SH-SY5Y (cell line): ENCODE measurements around the gene CACNA1H.

Source experiments
- GATA2 ChIP-seq: IDR thresholded peaks from 2 replicates; pipeline ENCODE4 v1.6.1; 2011; ENCODE audit warnings: mild to moderate bottlenecking, low read depth, low read length
- GATA3 ChIP-seq: IDR thresholded peaks from 2 replicates; pipeline ENCODE4 v1.6.1; 2011; ENCODE audit warnings: low read depth, mild to moderate bottlenecking, low read length, moderate library complexity

DNA sequence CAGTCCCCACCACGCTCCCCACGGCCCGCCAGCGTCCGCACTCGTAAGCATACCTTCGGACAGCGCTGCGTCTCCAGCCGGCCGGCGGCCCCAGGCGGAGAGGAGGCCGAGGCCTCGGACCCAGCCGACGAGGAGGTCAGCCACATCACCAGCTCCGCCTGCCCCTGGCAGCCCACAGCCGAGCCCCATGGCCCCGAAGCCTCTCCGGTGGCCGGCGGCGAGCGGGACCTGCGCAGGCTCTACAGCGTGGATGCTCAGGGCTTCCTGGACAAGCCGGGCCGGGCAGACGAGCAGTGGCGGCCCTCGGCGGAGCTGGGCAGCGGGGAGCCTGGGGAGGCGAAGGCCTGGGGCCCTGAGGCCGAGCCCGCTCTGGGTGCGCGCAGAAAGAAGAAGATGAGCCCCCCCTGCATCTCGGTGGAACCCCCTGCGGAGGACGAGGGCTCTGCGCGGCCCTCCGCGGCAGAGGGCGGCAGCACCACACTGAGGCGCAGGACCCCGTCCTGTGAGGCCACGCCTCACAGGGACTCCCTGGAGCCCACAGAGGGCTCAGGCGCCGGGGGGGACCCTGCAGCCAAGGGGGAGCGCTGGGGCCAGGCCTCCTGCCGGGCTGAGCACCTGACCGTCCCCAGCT is 67.3 kb downstream of the CACNA1H start:
- no peak for TF ChIP-seq GATA3
- no peak for TF ChIP-seq GATA2
